PFSK-1 (cell line): ENCODE data around the gene ARL8B.

Source experiments
- FOXP2 ChIP-seq: optimal IDR thresholded peaks from 2 replicates; pipeline ENCODE3; 2011; ENCODE audit warnings: borderline replicate concordance, control low read depth, inconsistent platforms; ENCODE audit not compliant: insufficient read depth; ENCODE audit errors: extremely low read length, extremely low read depth
- POLR2AphosphoS5 ChIP-seq: IDR thresholded peaks from 2 replicates; pipeline ENCODE4 v1.6.1; 2012; ENCODE audit warnings: low read depth, mild to moderate bottlenecking, control low read depth, low read length, moderate library complexity
- SIN3A ChIP-seq: IDR thresholded peaks from 2 replicates; pipeline ENCODE4 v1.6.1; 2012; ENCODE audit warnings: mild to moderate bottlenecking, low read length, moderate library complexity, borderline replicate concordance; ENCODE audit not compliant: insufficient read depth
- TAF1 ChIP-seq: IDR thresholded peaks from 2 replicates; pipeline ENCODE4 v1.6.1; 2012; ENCODE audit warnings: low read length, control low read depth, borderline replicate concordance; ENCODE audit not compliant: insufficient read depth
- TF ChIP-seq, protein P1 (sequence below), 2 experiments: IDR thresholded peaks; 2 replicates each; pipeline versions ENCODE4 v1.6.1 to v1.8.0; 2011 to 2012; ENCODE audit warnings: low read depth in 2 of 2, low read length in 2 of 2, control low read depth in 1 of 2, inconsistent platforms in 1 of 2, mild to moderate bottlenecking in 1 of 2, moderate library complexity in 1 of 2; ENCODE audit not compliant: insufficient read depth in 1 of 2

Gene ARL8B

DNA sequence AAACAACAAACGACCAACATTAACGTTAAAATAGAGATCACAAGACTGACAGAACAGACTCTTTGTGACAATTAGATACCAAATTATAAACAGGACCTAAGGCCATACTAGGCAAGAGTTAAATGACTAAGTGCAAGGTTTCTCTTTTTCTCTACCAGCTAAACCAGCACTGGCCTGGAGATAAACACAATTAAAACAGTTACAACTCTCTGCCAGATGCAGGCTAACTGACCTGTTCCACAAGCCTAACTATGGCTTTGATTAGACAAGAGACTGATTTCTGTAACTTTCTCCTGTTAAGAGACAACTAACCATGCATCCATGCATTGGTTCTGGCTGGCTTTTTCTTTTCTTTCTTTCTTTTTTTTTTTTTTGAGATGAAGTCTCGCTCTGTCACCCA is 1.6 kb upstream of the ARL8B start:
- TF ChIP-seq TAF1 (no peak), POLR2AphosphoS5 (no peak), FOXP2 (no peak), SIN3A (no peak)
- TF ChIP-seq, protein P1, sequence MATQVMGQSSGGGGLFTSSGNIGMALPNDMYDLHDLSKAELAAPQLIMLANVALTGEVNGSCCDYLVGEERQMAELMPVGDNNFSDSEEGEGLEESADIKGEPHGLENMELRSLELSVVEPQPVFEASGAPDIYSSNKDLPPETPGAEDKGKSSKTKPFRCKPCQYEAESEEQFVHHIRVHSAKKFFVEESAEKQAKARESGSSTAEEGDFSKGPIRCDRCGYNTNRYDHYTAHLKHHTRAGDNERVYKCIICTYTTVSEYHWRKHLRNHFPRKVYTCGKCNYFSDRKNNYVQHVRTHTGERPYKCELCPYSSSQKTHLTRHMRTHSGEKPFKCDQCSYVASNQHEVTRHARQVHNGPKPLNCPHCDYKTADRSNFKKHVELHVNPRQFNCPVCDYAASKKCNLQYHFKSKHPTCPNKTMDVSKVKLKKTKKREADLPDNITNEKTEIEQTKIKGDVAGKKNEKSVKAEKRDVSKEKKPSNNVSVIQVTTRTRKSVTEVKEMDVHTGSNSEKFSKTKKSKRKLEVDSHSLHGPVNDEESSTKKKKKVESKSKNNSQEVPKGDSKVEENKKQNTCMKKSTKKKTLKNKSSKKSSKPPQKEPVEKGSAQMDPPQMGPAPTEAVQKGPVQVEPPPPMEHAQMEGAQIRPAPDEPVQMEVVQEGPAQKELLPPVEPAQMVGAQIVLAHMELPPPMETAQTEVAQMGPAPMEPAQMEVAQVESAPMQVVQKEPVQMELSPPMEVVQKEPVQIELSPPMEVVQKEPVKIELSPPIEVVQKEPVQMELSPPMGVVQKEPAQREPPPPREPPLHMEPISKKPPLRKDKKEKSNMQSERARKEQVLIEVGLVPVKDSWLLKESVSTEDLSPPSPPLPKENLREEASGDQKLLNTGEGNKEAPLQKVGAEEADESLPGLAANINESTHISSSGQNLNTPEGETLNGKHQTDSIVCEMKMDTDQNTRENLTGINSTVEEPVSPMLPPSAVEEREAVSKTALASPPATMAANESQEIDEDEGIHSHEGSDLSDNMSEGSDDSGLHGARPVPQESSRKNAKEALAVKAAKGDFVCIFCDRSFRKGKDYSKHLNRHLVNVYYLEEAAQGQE (IDR thresholded peaks at IDR 0.05; ENCODE audit: insufficient read depth in 1 of 2, low read depth in 2 of 2, low read length in 2 of 2) = no peak

DNA sequence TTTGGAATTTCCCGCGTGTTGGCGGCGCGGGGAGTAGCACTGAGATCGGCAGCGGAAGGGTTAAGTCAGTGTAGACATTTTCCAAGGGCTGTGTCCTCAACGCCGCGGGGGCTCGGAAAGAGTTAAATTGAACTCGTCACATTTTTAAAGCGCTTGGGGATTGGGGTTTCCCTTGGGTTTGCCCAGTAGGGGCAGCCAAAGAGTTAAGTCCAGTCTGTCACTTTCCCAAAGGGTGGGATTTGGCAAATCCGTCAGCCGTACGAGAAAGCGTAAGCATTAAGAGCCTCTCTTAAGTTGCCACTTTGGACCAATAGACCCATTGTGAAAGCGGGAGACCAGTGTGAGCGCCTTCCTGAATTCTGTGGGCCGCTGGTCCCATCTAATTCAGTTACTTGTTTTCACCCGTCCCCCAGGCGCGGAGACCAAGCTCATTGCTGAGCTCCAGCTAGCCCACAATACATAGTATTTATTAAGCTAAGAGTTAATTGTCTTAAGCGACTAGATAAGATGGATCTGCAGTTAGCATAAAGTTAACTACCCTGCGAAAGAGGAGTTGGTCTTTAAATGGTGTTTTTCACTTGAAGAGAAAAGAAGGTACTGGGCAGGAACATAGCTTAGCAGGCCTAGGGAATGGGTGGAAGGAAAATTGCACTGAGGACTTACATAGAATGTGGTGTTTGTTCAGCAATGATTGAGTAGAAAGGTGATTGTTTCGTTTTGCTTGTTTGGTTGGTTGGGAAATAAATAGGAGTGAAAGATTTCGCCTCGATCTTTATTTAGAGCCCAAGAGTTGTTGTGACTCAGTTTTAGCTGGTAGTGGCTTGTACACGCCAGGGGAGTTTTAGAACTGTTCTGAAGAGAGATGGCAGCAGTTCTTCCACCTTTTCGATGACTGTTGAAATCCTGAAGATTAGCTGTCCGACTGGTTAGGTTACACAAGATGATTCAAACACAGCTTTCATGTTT is 932 bp downstream of the ARL8B start:
- TF ChIP-seq, protein P1 (IDR thresholded peaks at IDR 0.05; ENCODE audit: insufficient read depth in 1 of 2, low read depth in 2 of 2, low read length in 2 of 2) = no peak
- TF ChIP-seq TAF1 (no peak), FOXP2 (no peak), SIN3A (no peak), POLR2AphosphoS5 (no peak)

DNA sequence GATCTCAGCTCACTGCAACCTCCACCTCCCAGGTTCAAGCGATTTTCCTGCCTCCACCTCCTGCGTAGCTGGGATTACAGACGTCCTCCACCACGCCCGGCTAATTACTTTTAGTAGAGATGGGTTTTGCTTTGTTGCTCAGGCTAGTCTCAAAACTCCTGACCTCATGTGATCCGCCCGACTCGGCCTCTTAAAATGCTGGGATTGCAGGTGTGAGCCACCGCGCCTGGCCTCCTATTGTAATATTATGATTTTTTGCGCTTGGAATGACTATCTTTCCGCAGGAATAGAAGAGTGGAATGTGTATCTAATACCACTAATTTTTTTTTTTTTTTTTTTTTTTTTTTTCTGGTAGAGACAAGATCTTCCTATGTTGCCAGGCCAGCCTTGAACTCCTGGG is 1.8 kb downstream of the ARL8B start:
- TF ChIP-seq, protein P1 (IDR thresholded peaks at IDR 0.05; ENCODE audit: insufficient read depth in 1 of 2, low read depth in 2 of 2, low read length in 2 of 2) = no peak
- no peak for TF ChIP-seq SIN3A
- no peak for TF ChIP-seq FOXP2

DNA sequence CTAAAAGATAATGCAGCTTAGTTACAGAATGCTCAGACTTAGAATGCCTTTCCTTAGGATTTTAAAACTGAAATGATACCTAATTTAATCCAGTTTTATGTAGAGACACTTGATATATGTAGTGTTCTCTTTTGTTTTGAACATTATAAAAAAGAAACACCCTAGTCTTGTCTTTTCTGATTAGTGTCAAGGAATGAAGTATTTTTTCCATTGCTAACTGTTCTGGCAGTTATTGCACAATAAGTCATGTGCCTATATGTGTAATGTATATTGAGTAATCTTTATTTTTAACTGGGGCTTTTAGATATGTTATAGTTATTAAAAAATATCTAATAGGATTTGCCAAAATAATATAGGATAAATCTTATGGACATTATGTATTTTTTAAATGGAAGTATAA is 4.5 kb downstream of the ARL8B start:
- TF ChIP-seq SIN3A (no peak), FOXP2 (no peak), POLR2AphosphoS5 (no peak), TAF1 (no peak)
- TF ChIP-seq, protein P1 (IDR thresholded peaks at IDR 0.05; ENCODE audit: insufficient read depth in 1 of 2, low read depth in 2 of 2, low read length in 2 of 2) = no peak
